HUES64 (cell line): ENCODE data around the gene STEAP3. TPM values are rescaled to one million over a fixed set of nuclear protein-coding genes. Genes with fewer than 3 reads are reported as not detected.
A peak's percentile ranks its signal among the peaks of the same experiment; 100 is the strongest.

Source experiments
- H3K27ac ChIP-seq: 2 replicates; pipeline ENCODE4 v1.7.0; 2013; ENCODE audit warnings: low read depth, low read length, inconsistent platforms
- H3K27me3 ChIP-seq: 2 replicates; pipeline ENCODE4 v1.6.1; 2013; ENCODE audit warnings: mild to moderate bottlenecking, low read length; ENCODE audit not compliant: insufficient read depth
- H3K36me3 ChIP-seq: 2 replicates; pipeline ENCODE4 v1.6.1; 2013; ENCODE audit warnings: mild to moderate bottlenecking, low read length; ENCODE audit not compliant: insufficient read depth
- H3K4me1 ChIP-seq: 2 replicates; pipeline ENCODE4 v1.6.1; 2013; ENCODE audit warnings: mild to moderate bottlenecking, low read length, moderate library complexity; ENCODE audit not compliant: insufficient read depth
- H3K4me3 ChIP-seq: 2 replicates; pipeline ENCODE4 v1.5.1; 2013; ENCODE audit warnings: mild to moderate bottlenecking, low read length, moderate library complexity
- H3K9ac ChIP-seq: 2 replicates; pipeline ENCODE4 v1.6.1; 2013; ENCODE audit warnings: mild to moderate bottlenecking, low read depth, low read length
- H3K9me3 ChIP-seq: 2 replicates; pipeline ENCODE4 v1.6.1; 2013; ENCODE audit warnings: low read depth, low read length; ENCODE audit not compliant: insufficient read depth
- WGBS: fragments of 150-250, 120-280 bp; methylation state at CpG from one replicate; pipeline ENCODE4 v1.1.7; 2013; ENCODE audit warnings: missing lambda C conversion rate; 5-methylcytosine and 5-hydroxymethylcytosine counted together
- polyA plus RNA-seq, 2 experiments: library from polyadenylated mRNA; stranded (reverse); fragments of 50-300 nt; gene quantifications; one replicate each; pipeline ENCODE4 v1.2.3, GENCODE V29; 2013

STEAP3 gene
- polyA plus RNA-seq (2013, experiment 1 of 2) = 13.4 TPM
- polyA plus RNA-seq (2013, experiment 2 of 2) = 13.3 TPM

- WGBS = under 1% methylated on average over 89 of the region's 89 CpGs
- Histone ChIP-seq H3K27me3 (peaks cover 28% of the 10 kb centered on the region), H3K36me3 (no peaks in the 10 kb centered on the region), H3K27ac (no peak within 1 kb of the TSS), H3K9ac (peak within 1 kb of the TSS; percentile 74), H3K4me3 (peak within 1 kb of the TSS; percentile 77), H3K9me3 (no peaks in the 10 kb centered on the region), H3K4me1 (peaks cover 34% of the 10 kb centered on the region)
Observed at GRCh38 chr2:119223521-119224390, at the start of gene STEAP3. STEAP3 (plus strand) TSS chr2:119223834; CDS start chr2:119231013, 7,179 bp downstream.

- Histone ChIP-seq H3K27ac (no peak overlapping the region), H3K36me3 (no peaks in the 10 kb centered on the region), H3K9ac (no peak overlapping the region), H3K4me1 (no peaks in the 10 kb centered on the region), H3K9me3 (0 out of 2 replicates have a peak, but pooled peaks cover 7% of the 10 kb centered on the region), H3K4me3 (no peak overlapping the region), H3K27me3 (no peaks in the 10 kb centered on the region)
- WGBS = 63% methylated on average over 22 of the region's 22 CpGs
Observed at GRCh38 chr2:119174216-119174992, 49.2 kb upstream of the STEAP3 start.

- no peaks in the 10 kb centered on the region for H3K27me3 ChIP-seq
- 82% methylated on average over 5 of the region's 6 CpGs for WGBS
Observed at GRCh38 chr2:119174993-119175347, 48.7 kb upstream of the STEAP3 start.

GRCh38 chr2:119175517-119175916, 48.1 kb upstream of the STEAP3 start:
- H3K9me3 ChIP-seq = 0 out of 2 replicates have a peak, but pooled peaks cover 7% of the 10 kb centered on the region
- H3K9ac ChIP-seq = no peak overlapping the region
- H3K4me1 ChIP-seq = no peaks in the 10 kb centered on the region
- no peaks in the 10 kb centered on the region for H3K36me3 ChIP-seq
- WGBS = 93% methylated on average over 10 of the region's 10 CpGs
- H3K27ac ChIP-seq = no peak overlapping the region
- no peak overlapping the region for H3K4me3 ChIP-seq
- H3K27me3 ChIP-seq = no peaks in the 10 kb centered on the region

More at GRCh38 chr2:119174993-119175347, 48.7 kb upstream of the STEAP3 start:
- Histone ChIP-seq H3K4me3 (no peak overlapping the region), H3K9me3 (0 out of 2 replicates have a peak, but pooled peaks cover 7% of the 10 kb centered on the region), H3K9ac (no peak overlapping the region), H3K27ac (no peak overlapping the region), H3K36me3 (no peaks in the 10 kb centered on the region), H3K4me1 (no peaks in the 10 kb centered on the region)

- Histone ChIP-seq H3K4me1 (no peaks in the 10 kb centered on the region), H3K9ac (no peak overlapping the region), H3K27ac (no peak overlapping the region), H3K27me3 (no peaks in the 10 kb centered on the region), H3K9me3 (0 out of 2 replicates have a peak, but pooled peaks cover 7% of the 10 kb centered on the region), H3K36me3 (no peaks in the 10 kb centered on the region), H3K4me3 (no peak overlapping the region)
- WGBS = 92% methylated on average over 12 of the region's 12 CpGs
Observed at GRCh38 chr2:119177171-119177837, 46.3 kb upstream of the STEAP3 start.

GRCh38 chr2:119177838-119178190, 45.8 kb upstream of the STEAP3 start:
- 87% methylated on average over 4 of the region's 4 CpGs for WGBS
- H3K36me3 ChIP-seq = no peaks in the 10 kb centered on the region

GRCh38 chr2:119178776-119179175, 44.9 kb upstream of the STEAP3 start:
- H3K9ac ChIP-seq = no peak overlapping the region
- no peaks in the 10 kb centered on the region for H3K27me3 ChIP-seq
- H3K36me3 ChIP-seq = no peaks in the 10 kb centered on the region
- WGBS = 95% methylated on average over 6 of the region's 6 CpGs
- H3K4me1 ChIP-seq = no peaks in the 10 kb centered on the region
- 0 out of 2 replicates have a peak, but pooled peaks cover 7% of the 10 kb centered on the region for H3K9me3 ChIP-seq
- H3K27ac ChIP-seq = no peak overlapping the region
- H3K4me3 ChIP-seq = no peak overlapping the region

More at GRCh38 chr2:119177838-119178190, 45.8 kb upstream of the STEAP3 start:
- no peak overlapping the region for H3K9ac ChIP-seq
- no peak overlapping the region for H3K27ac ChIP-seq
- H3K4me1 ChIP-seq = no peaks in the 10 kb centered on the region
- 0 out of 2 replicates have a peak, but pooled peaks cover 7% of the 10 kb centered on the region for H3K9me3 ChIP-seq
- no peak overlapping the region for H3K4me3 ChIP-seq
- no peaks in the 10 kb centered on the region for H3K27me3 ChIP-seq

- 85% methylated on average over 2 of the region's 2 CpGs for WGBS
- Histone ChIP-seq H3K27ac (no peak overlapping the region), H3K27me3 (no peaks in the 10 kb centered on the region)
Observed at GRCh38 chr2:119179202-119179601, 44.4 kb upstream of the STEAP3 start.

GRCh38 chr2:119179991-119180390, 43.6 kb upstream of the STEAP3 start:
- no peaks in the 10 kb centered on the region for H3K36me3 ChIP-seq
- no peaks in the 10 kb centered on the region for H3K27me3 ChIP-seq
- H3K9me3 ChIP-seq = 0 out of 2 replicates have a peak, but pooled peaks cover 3% of the 10 kb centered on the region
- H3K9ac ChIP-seq = no peak overlapping the region
- 84% methylated on average over 7 of the region's 7 CpGs for WGBS
- H3K27ac ChIP-seq = no peak overlapping the region
- H3K4me1 ChIP-seq = no peaks in the 10 kb centered on the region
- H3K4me3 ChIP-seq = no peak overlapping the region

More at GRCh38 chr2:119179202-119179601, 44.4 kb upstream of the STEAP3 start:
- Histone ChIP-seq H3K4me1 (no peaks in the 10 kb centered on the region), H3K36me3 (no peaks in the 10 kb centered on the region), H3K9ac (no peak overlapping the region), H3K9me3 (0 out of 2 replicates have a peak, but pooled peaks cover 7% of the 10 kb centered on the region), H3K4me3 (no peak overlapping the region)

GRCh38 chr2:119180892-119181291, 42.7 kb upstream of the STEAP3 start:
- no peak overlapping the region for H3K9ac ChIP-seq
- no peaks in the 10 kb centered on the region for H3K9me3 ChIP-seq
- no peaks in the 10 kb centered on the region for H3K4me1 ChIP-seq
- no peaks in the 10 kb centered on the region for H3K36me3 ChIP-seq
- H3K4me3 ChIP-seq = no peak overlapping the region
- 74% methylated on average over 5 of the region's 5 CpGs for WGBS
- no peaks in the 10 kb centered on the region for H3K27me3 ChIP-seq
- H3K27ac ChIP-seq = no peak overlapping the region
